ENCODE results near the gene XYLT1.

GRCh38 chr16:17511340-17511739, 40.6 kb upstream of the XYLT1 start:
- TF ChIP-seq EZH2 (IDR thresholded peaks at IDR 0.05) (no peak), POLR2AphosphoS5 (IDR thresholded peaks at IDR 0.05; ENCODE audit: borderline replicate concordance, low read depth, low read length) (no peak)

Measured in SK-N-MC (cell line).